Measurements from ENCODE around the gene AIMP1.
"Not testable (repeated sequence)": the region's sequence is repeated elsewhere in the genome, so short reads cannot be mapped to it uniquely, and the experiment has no call there.

Gene AIMP1

GRCh38 chr4:106312997-106313522 lies 3.3 kb upstream of the AIMP1 start:
- no peak for DNase-seq (ENCODE audit: low read depth in 2 of 2)

GRCh38 chr4:106314960-106315359 lies 1.4 kb upstream of the AIMP1 start:
- DNase-seq (ENCODE audit: low read depth in 2 of 2), result no peak

- peak; percentile 19 to 28 for DNase-seq (ENCODE audit: low read depth in 2 of 2)
These were observed 828 bp upstream of the AIMP1 start for GRCh38 chr4:106315476-106315967.

GRCh38 chr4:106316773-106317409 lies 541 bp downstream of the AIMP1 start:
- DNase-seq (ENCODE audit: low read depth in 2 of 2), result no peak

GRCh38 chr4:106317815-106318214 lies 1.5 kb downstream of the AIMP1 start:
- no peak for DNase-seq (ENCODE audit: low read depth in 2 of 2)

GRCh38 chr4:106318511-106318910 lies 2.2 kb downstream of the AIMP1 start:
- no peak for DNase-seq (ENCODE audit: low read depth in 2 of 2)

GRCh38 chr4:106320235-106320634 lies 3.9 kb downstream of the AIMP1 start:
- DNase-seq (ENCODE audit: low read depth in 2 of 2), result no peak

GRCh38 chr4:106321168-106321567 lies 4.8 kb downstream of the AIMP1 start:
- DNase-seq (ENCODE audit: low read depth in 2 of 2), result not testable (repeated sequence)

- not testable (repeated sequence) for DNase-seq (ENCODE audit: low read depth in 2 of 2)
These were observed 5.5 kb downstream of the AIMP1 start for GRCh38 chr4:106321814-106322213.

GRCh38 chr4:106323119-106323518 lies 6.8 kb downstream of the AIMP1 start:
- no peak for DNase-seq (ENCODE audit: low read depth in 2 of 2)

GRCh38 chr4:106325800-106326199 lies 9.4 kb downstream of the AIMP1 start:
- no peak for DNase-seq (ENCODE audit: low read depth in 2 of 2)

GRCh38 chr4:106329041-106329618 lies 12.8 kb downstream of the AIMP1 start:
- DNase-seq (ENCODE audit: low read depth in 2 of 2), result no peak

- DNase-seq (ENCODE audit: low read depth in 2 of 2), result no peak
These were observed 16.8 kb downstream of the AIMP1 start for GRCh38 chr4:106333186-106333585.

- DNase-seq (ENCODE audit: low read depth in 2 of 2), result no peak
These were observed 18.6 kb downstream of the AIMP1 start for GRCh38 chr4:106334741-106335470.

GRCh38 chr4:106336618-106337017 lies 20.3 kb downstream of the AIMP1 start:
- no peak for DNase-seq (ENCODE audit: low read depth in 2 of 2)

GRCh38 chr4:106337916-106338315 lies 21.6 kb downstream of the AIMP1 start:
- no peak for DNase-seq (ENCODE audit: low read depth in 2 of 2)

GRCh38 chr4:106338671-106339070 lies 22.3 kb downstream of the AIMP1 start:
- no peak for DNase-seq (ENCODE audit: low read depth in 2 of 2)

- DNase-seq (ENCODE audit: low read depth in 2 of 2), result no peak
These were observed 23.1 kb downstream of the AIMP1 start for GRCh38 chr4:106339431-106339830.

- no peak for DNase-seq (ENCODE audit: low read depth in 2 of 2)
These were observed 24.4 kb downstream of the AIMP1 start for GRCh38 chr4:106340774-106341173.

GRCh38 chr4:106343865-106344646 lies 27.7 kb downstream of the AIMP1 start:
- DNase-seq (ENCODE audit: low read depth in 2 of 2), result no peak

GRCh38 chr4:106344647-106344970 lies 28.3 kb downstream of the AIMP1 start:
- no peak for DNase-seq (ENCODE audit: low read depth in 2 of 2)

- DNase-seq (ENCODE audit: low read depth in 2 of 2), result no peak
These were observed 30.8 kb downstream of the AIMP1 start for GRCh38 chr4:106347167-106347566.
